Uterus (tissue), 2 donors: ENCODE measurements around the gene TRO.

Experiments used
- POLR2A ChIP-seq, 2 donors: fragments of 450-650 bp; IDR thresholded peaks; one replicate each; pipeline ENCODE4 v1.6.1; 2016; ENCODE audit warnings: antibody characterized with exemption in 2 of 2, mild to moderate bottlenecking in 1 of 2, moderate library complexity in 1 of 2
- TF ChIP-seq, protein P1 (sequence below), 4 experiments: fragments of 200-600 bp in 2 of 4; fragments of 450-650 bp in 2 of 4; sonication (generic) in 2 of 4; IDR thresholded peaks; one replicate each; pipeline ENCODE4 v1.5.1; 2016 to 2019; ENCODE audit warnings: antibody characterized with exemption in 4 of 4, mild to moderate bottlenecking in 2 of 4, moderate library complexity in 1 of 4

- TF ChIP-seq, protein P1, sequence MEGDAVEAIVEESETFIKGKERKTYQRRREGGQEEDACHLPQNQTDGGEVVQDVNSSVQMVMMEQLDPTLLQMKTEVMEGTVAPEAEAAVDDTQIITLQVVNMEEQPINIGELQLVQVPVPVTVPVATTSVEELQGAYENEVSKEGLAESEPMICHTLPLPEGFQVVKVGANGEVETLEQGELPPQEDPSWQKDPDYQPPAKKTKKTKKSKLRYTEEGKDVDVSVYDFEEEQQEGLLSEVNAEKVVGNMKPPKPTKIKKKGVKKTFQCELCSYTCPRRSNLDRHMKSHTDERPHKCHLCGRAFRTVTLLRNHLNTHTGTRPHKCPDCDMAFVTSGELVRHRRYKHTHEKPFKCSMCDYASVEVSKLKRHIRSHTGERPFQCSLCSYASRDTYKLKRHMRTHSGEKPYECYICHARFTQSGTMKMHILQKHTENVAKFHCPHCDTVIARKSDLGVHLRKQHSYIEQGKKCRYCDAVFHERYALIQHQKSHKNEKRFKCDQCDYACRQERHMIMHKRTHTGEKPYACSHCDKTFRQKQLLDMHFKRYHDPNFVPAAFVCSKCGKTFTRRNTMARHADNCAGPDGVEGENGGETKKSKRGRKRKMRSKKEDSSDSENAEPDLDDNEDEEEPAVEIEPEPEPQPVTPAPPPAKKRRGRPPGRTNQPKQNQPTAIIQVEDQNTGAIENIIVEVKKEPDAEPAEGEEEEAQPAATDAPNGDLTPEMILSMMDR (IDR thresholded peaks at IDR 0.05) = no peak
- TF ChIP-seq POLR2A (IDR thresholded peaks at IDR 0.05) = no peak
These were observed 57.8 kb downstream of the TRO start for GRCh38 chrX:54978448-54978847.
